NCI-H146 treated with DMSO at 0.1 percent for 48 hours (cell line): ENCODE measurements around the gene RAD54L.
"Not testable (repeated sequence)": the region's sequence is repeated elsewhere in the genome, so short reads cannot be mapped to it uniquely, and the experiment has no call there.

Experiments used
- DNase-seq: peaks from one replicate; lab custom pipeline; 2025; ENCODE audit not compliant: unreplicated experiment; lab: John Stamatoyannopoulos, UW

Gene RAD54L

GRCh38 chr1:46319301-46319700 lies 71.7 kb downstream of the RAD54L start:
- not testable (repeated sequence) for DNase-seq

- not testable (repeated sequence) for DNase-seq
These were observed 72.7 kb downstream of the RAD54L start for GRCh38 chr1:46319960-46320914.

- not testable (repeated sequence) for DNase-seq
These were observed 74.6 kb downstream of the RAD54L start for GRCh38 chr1:46322191-46322590.

GRCh38 chr1:46325285-46326076 lies 77.9 kb downstream of the RAD54L start:
- not testable (repeated sequence) for DNase-seq
